ENCODE data around the gene PRKAR1B.
"Not testable (repeated sequence)": the region's sequence is repeated elsewhere in the genome, so short reads cannot be mapped to it uniquely, and the experiment has no call there.

PRKAR1B gene

DNA sequence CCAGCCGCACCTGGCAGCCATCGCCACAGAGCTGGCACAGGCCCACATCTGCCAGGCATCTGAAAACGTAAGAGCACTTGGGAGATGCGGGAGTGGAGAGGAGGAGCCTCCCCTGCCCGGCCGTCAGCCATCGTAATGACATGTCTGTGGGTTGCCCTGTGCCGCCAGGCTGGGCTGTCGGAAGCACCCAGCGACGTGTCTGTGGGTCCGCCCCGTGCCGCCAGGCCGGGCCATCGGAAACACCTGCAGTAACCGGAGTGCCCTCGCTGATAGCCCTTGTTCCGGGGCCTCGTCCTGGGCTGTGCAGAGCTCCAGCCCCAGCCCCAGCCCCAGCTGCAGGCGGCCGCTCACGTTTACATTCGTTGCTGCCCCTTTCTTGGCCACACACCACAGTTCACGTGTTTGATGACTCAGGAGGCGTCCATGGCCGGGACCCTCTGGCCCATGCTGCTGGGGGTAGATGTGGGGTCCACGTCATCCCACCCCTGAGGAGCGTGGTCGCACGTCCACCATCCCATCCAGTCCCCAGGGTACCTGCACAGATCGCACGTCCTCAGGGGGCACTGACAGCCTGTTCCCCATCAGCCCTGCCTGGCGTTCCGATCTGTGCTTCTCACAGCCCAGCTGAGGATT is 30.0 kb upstream of the PRKAR1B start:
- no peak for DNase-seq (ENCODE audit: low read depth)

DNA sequence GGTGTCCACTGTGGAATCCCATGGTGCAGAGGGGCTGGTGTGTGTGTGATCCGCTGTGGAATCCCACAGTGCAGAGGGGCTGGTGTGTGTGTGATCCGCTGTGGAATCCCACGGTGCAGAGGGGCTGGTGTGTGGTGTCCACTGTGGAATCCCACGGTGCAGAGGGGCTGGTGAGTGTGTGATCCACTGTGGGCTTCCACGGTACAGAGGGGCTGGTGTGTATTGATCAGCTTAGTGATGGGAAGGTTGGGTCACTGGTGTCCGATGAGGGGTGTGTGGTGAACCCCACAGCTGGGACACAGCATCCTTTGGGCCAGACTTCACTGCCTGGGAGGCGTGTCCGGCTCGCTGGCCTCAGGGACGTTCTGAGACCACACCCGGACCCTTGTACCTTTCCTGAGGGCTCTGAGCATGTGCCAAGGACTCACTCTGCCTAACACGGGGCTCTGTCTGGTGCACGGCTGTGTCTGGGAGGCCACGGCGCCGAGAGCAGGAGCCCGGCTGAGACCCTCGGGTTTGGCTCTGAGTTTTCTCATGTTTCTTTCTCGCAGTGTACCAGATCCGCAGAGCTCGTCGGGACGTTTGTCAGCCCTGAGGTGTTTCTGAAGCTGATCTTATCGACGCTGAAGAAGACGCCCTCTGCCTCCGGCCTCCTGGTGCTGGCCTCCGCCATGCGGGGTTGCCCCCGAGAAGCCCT is 29.3 kb upstream of the PRKAR1B start:
- no peak for DNase-seq (ENCODE audit: low read depth)

DNA sequence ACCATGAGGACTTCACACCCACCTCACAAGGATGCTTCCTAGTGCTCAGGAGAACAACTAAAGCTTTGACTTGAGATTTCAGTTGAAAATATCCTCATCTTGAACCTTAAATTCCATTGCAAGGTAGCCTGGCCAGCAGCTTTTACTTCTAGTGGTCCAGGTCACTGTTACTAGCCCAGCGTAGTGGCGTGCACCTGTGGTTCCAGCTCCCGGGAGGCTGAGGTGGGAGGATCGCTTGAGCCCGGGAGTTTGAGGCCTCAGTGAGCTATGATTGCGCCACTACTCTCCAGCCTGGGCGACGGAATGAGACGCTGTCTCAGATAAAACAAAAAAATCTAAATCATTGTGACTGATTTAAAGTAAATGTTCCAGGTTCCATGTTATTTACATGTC is 28.3 kb upstream of the PRKAR1B start:
- no peak for DNase-seq (ENCODE audit: low read depth)

DNA sequence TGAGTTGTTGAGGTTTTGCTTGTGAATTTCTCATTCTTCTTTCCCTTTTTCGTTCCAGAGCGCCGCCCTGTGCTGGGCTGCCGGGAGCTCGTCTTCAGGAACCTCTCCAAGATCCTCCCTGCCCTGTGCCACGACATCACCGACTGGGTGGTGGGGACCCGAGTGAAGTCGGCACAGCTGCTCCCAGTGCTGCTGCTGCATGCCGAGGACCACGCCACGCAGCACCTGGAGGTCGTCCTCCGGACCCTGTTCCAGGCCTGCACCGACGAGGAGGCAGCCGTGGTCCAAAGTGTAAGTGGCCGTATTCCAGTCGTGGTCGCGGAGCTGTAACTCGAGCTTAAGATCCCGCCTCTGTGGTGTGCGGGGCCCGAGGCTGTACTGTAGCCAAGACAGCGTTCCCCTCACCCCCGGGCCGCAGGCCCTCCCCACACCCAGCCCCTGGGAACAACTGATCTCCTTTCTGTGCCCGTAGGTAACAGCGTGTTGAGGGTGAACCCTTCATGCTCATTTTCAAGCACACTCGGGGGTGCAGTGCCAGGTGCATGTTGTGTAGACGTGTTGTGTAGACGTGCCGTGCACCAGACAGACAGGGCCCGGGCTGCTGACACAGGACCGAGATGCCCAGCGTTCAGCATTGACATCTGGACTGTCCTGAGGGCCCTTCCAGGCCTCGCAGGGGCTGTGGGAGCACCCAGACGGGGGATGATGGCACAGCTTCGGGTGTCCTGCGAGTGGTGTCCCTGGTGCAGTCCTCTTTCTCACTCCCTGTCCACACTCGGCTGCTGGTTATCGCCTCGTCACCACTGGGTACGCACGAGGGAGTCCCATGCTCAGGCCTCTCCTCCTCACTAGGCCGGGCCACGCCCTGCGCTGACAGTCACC is 27.7 kb upstream of the PRKAR1B start:
- no peak for DNase-seq (ENCODE audit: low read depth)

DNA sequence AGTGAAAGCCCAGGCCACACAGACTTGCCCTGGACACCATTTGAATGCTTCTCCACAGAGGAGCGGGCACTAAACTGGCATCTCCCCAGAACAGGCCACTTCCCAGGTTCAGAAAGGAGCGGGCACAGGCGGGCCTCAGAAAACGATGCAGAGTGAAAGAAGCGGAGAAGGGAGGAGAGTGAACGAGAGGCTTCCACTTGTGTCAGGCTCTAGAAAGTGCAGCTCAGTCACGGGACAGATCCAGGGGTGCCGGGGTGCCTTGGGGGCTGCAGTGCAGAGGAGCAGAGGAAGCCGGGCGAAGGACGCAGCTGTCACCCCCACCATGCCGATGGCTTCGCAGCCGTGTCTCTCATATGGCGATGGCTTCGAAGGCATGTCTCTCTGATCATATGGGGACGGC is 26.1 kb upstream of the PRKAR1B start:
- DNase-seq (ENCODE audit: low read depth), result no peak

DNA sequence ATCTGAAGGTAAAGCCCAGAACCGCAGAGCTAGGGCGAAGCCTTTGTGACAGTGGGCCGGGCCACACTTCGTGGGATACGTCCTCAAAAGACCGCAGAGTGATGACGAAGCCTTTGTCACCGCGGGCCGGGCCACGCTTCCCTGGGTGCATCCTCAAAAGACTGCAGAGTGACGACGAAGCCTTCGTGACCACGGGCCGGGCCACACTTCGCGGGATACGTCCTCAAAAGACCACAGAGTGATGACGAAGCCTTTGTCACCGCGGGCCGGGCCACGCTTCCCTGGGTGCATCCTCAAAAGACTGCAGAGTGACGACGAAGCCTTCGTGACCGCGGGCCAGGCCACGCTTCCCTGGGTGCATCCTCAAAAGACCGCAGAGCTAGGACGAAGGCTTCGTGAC is 25.2 kb upstream of the PRKAR1B start:
- DNase-seq (ENCODE audit: low read depth), result not testable (repeated sequence)

DNA sequence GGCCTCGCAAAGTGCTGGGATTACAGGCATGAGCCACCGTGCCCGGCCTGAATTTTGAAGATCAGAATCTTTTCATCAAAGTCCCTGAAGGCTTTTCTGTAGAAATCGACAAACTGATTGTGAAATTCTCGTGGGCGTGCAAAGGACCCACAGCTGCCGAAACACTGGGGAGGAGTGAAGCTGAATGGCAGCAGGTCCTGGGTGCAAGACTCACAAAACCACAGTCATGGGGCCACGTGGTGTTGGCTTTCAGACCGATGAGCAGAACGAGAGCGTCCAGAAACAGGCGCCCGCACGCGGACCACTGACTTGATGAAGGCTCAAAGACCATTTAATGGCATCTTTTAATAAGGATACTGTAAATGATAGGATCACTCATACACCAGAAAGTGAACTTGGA is 24.7 kb upstream of the PRKAR1B start:
- DNase-seq (ENCODE audit: low read depth), result no peak

DNA sequence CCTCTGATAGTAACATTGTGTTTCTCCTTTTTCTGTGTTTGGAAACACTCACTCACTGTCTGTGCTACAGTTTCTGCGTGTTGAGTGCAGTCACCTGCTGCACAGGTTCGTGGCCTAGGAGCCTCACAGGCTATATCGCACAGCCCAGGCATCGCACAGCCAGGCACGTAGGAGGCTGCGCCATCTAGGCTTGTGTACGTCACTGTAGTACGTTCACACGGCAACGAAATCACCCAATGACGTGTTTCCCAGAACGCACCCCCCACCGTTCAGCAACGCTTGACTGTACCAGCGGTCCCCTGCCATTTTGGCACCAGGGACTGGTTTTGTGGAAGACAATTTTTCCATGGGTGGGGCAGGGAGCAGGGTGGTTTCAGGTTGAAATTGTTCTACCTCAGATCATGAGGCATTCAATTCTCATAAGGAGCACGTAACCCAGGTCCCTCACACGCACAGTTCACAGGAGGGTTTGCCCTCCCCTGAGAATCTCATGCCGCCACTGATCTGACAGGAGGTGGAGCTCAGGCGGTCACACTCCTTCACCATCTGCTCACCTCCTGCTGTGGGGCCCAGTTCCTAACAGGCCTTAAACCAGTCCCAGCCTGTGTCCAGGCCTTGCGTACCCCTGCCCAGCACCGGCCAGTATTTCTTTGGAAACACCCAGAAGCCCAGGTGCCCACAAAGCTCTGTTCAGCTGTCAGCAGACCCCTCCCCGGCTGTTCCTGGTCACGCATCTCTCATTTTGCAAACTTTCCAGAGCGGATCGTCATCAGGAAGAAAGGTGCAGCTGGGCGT is 23.2 kb upstream of the PRKAR1B start:
- DNase-seq (ENCODE audit: low read depth), result no peak

DNA sequence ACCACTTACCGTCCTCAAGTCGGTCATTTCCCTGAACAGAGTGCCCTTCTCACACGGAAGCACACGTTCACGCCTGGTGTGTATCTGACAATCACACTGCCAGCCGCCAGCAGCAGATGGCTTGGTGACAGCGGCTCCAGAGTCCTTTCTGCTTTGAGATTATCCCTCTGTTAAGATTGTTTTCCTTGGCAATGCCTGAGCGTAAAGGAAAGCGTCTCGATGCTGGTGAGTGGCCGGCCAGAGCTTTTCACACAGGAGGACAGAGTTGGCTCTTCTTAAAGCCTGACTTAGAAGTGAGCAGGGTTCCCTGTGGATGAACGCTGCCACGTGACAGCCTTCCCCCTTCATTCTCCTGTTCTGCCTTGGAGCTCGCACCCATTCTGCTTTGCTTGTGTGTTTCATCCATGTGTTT is 22.1 kb upstream of the PRKAR1B start:
- no peak for DNase-seq (ENCODE audit: low read depth)

DNA sequence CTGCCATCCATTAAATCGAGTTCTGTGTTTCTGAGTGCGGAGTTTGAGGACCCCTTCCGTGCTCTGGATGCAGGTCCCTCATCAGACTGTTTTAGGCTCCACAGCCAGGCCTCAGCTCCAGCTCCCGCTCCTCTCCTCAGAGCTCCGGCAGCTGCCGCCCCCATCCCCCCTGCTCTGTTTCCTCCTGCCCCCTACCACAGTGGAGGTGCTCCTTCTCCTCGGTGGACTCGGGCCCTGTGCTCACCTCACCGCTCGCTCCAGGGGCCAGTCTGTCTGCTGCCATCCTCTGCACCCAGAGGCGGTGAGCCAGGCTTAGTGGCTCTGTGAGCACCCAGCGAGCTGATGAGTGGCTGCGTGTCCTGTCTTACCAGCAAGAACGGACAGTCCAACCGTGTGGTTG is 21.4 kb upstream of the PRKAR1B start:
- no peak for DNase-seq (ENCODE audit: low read depth)

DNA sequence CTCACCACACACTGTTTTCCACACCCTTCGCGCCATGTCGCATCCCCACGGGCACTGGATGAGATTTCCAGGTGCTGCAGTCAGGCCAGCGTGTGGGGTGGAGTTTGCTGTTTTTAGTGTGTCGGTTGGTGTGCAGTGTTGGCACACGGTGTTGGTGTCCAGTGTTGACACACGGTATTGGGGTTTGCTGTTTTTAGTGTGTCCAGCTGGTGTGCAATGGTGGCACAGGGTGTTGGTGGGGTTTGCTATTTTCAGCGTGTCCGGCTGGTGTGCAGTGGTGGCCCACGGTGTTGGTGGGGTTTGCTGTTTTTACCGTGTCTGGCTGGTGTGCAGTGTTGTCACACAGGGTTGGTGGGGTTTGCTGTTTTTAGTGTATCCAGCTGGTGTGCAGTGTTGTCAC is 20.1 kb upstream of the PRKAR1B start:
- DNase-seq (ENCODE audit: low read depth), result no peak

DNA sequence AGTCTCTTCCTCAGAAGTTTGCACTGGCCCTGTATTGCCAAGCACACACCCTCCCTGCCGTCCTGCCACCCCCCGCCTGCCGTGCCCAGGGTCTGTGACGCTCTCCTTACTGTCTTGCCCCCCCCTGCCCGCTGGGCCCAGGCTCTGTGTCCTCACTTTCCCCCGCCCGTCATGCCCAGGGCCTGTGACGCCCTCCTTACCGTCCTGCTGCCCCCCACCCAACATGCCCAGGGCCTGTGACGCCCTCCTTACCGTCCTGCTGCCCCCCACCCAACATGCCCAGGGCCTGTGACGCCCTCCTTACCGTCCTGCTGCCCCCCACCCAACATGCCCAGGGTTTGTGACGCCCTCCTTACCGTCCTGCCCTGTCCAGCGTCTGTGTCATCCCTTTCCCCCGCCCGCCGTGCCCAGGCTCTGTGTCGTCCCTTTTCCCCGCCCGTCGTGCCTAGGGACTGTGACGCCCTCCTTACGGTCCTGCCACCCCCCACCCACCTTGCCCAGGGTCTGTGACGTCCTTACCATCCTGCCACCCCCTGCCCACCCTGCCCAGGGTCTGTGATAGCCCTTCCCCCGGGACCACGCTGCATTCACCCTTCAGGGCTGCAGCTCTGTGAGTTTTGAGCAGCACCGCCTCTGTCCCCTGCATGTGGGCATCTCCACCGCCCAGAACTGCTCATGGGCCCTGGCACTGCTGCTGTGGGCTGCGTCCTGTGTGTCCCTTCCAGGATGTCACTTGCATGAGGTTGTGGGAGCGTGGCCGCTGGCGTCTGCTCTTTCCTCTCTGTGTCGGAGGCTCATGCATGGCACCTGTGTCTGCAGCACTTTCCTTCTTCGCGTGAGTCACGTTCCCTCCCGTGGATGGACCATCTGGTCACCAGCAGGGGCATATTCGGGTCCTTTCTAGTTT is 19.3 kb upstream of the PRKAR1B start:
- DNase-seq (ENCODE audit: low read depth), result no peak

DNA sequence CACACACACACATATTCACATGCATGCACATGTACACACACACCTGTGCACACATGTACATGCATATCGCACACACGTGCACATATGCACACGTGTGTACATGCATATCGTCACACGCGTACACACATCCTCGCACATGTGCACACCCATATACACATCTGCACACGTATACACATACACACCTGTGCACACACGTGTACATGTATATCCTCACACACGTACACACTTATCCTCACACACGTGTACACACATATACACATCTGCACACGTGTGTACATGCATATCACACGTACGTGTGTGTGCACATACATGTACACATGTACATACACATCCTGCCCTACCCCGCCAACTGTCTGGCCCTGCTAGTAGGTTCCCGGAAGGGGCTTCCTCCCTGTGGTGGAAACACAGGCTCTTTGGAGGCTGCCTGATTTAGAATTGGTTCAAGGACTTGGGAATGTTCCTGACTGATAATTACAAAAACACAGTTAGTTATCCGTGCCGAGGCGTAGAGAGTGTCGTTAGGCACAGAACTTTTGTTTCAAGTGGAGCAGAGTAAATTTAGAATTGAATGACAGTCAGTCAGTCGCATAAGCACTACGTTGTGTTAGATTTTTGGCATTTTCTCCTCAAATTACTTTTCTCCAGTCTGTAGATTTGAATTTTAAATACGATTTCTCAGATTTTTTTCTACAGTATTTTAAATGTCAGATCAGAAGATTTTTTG is 18.5 kb upstream of the PRKAR1B start:
- no peak for DNase-seq (ENCODE audit: low read depth)

DNA sequence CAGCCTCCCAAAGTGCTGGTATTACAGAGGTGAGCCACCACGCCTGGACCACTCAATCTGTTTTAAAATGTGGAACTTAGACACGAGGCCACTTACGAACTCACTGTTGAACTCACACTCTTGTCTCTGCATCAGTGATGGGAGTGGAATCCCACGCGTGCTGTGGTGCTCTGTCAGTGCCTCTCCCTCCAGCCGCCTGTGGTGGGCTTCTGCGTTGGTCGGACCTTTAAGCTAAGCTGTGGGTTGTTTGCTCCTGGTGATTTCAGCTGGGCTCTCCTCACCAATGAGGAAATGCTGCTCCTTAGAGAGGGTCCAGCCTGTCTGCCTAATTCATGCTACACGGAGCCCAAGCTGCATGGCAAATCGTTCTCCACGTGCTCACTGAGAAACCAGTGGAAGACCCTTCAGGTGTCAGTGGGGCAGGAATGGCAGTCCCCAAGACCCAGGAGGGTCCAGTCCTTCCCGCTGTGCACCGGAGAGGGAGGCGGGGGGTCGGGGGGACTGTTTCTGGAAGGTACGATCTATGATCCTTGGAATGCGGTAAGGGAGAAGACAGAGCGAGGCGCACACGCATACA is 17.9 kb upstream of the PRKAR1B start:
- no peak for DNase-seq (ENCODE audit: low read depth)

DNA sequence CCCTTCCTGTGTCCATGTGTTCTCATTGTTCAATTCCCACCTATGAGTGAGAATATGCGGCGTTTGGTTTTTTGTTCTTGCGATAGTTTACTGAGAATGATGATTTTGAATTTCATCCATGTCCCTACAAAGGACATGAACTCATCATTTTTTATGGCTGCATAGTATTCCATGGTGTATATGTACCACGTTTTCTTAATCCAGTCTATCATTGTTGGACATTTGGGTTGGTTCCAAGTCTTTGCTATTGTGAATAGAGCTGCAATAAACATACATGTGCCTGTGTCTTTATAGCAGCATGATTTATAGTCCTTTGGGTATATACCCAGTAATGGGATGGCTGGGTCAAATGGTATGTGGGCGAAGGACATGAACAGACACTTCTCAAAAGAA is 17.0 kb upstream of the PRKAR1B start:
- not testable (repeated sequence) for DNase-seq (ENCODE audit: low read depth)

DNA sequence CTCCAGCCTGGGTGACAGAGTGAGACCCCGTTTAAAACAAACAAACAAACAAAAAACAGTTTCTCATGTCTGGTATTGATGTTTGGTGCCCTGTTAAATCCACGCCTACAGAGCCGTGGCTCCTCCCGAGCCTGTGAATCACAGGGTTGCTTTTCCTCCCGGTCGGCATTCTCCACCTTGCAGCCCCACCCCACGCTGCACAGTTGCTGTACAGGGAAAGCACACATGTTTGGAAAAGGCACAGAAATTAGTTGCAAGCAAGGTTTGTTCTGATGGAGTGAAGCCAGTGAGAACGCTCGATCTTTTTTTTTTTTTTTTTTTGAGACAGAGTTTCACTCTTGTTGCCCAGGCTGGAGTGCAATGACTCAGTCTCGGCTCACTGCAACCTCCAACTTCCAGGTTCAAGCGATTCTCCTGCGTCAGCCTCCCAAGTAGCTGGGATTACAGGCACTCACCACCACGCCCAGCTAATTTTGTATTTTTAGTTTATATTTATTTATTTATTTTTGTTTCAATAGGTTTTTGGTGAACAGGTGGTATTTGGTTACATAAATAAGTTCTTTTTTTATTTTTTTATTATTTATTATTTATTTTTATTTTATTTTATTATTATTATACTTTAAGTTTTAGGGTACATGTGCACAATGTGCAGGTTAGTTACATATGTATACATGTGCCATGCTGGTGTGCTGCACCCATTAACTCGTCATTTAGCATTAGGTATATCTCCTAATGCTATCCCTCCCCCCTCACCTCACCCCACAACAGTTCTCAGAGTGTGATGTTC is 16.5 kb upstream of the PRKAR1B start:
- not testable (repeated sequence) for DNase-seq (ENCODE audit: low read depth)

DNA sequence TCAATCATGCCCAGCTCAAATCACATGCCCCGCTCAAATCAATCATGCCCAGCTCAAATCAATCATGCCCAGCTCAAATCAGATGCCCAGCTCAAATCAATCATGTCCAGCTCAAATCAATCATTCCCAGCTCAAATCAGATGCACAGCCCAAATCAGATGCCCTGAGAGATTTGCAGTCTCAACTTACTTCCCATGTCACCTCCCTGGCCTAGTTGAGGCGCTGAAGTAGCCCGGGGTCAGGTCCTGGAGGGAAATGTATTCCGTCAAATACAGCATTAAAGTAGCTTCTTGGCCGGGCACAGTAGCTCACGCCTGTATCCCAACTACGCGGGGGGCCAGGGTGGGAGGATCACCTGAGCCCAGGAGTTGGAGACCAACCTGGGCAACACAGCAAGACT is 15.7 kb upstream of the PRKAR1B start:
- DNase-seq (ENCODE audit: low read depth), result no peak

DNA sequence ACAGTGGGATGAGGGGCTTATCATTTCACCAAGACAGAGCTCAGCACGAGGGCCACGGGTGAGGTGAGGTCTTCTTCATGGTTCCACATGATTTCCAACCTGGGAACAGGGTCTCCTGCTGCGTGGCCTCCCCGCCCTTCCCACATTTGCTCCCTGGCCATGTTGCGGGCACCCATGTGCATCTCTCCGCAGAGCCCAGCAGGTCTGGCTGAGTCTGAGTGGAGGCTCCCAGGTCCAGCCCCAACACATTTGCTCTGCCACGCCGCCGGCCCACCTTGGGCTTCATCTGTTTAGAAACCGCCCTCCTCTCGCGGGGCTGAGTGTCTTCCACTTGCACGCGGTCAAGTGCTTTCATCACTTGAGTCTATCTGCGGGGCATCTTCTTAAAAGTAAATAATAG is 14.8 kb upstream of the PRKAR1B start:
- DNase-seq (ENCODE audit: low read depth), result no peak

DNA sequence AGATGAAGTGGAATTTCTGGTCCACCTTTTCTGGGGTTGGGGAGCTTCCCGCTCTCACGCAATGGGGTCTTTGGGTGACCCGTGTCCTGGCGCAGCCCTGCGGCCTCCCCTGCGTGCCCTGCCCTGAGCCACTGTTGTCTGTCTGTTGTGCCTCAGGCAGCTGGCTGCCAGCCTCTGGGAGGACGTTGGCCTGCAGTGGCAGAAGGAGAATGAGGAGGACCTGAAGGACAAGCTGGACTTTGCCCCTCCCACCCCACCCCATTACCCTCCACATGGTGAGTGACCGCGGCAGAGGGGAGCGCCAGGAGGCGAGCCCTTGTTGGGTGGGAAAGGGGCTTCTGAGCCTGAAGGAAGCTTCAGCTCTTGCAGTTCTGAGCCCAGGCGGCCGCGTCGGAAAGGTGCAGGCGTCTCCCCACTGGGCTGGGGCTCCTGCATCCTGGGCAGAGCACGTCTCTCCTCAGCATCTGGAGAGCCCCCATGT is 14.2 kb upstream of the PRKAR1B start:
- no peak for DNase-seq (ENCODE audit: low read depth)

Measured in stimulated activated CD8-positive, alpha-beta memory T cell treated with anti-CD3 and anti-CD28 coated beads, Interleukin-12 subunit alpha, Interleukin-12 subunit beta, amount 100 ng/mL, for 4 hours (primary cell).